Measurements from ENCODE around the gene TDRD7.

- no peak for TF ChIP-seq CTCF (conservative IDR thresholded peaks at IDR 0.05)
- TF ChIP-seq ZFX (IDR thresholded peaks at IDR 0.05), result no peak
Observed at GRCh38 chr9:97525451-97525850, 113.6 kb downstream of the TDRD7 start.

Measured in C4-2B (cell line).